ENCODE data around the gene ADISSP.

DNA sequence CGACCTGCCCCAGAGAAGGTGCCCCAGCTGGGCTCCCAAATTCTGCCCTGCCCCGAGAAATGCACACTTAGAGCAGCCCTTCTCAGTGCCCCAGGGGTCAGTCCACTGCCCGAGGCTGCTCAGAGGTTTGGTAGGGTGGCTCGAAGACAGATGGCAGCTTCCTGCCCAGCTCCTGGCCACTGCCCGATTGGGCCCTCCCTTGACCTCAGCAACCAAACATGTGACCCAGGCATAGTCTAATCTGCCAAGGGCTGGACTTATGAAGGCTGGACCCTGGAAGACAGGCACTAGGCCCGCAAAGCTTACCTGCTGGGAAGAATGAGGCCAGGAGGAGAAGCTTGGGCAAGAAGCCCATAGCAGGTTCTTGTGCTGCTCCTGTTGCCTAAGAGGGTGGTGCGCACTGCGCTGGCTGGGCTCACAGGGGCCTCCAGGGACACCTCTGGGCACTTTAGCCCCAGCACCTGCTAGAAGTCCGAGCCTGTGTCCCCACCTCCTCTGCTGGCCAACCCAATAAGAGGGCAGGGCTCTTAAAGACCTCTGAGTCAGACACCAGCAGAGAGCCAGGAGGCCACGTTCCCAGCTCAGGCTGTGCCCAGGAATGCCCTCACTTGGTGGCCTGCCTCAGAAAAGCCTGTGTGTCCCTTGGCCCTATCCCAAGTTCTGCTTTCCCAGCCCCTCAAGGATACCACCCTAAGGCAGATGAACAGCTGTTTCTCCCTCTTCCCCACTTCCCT lies 60.6 kb downstream of the ADISSP start:
- no peak for TF ChIP-seq PRMT3 (CRISPR knock-in tag; IDR thresholded peaks at IDR 0.05; ENCODE audit: borderline replicate concordance, low read depth)
- TF ChIP-seq, protein P1, sequence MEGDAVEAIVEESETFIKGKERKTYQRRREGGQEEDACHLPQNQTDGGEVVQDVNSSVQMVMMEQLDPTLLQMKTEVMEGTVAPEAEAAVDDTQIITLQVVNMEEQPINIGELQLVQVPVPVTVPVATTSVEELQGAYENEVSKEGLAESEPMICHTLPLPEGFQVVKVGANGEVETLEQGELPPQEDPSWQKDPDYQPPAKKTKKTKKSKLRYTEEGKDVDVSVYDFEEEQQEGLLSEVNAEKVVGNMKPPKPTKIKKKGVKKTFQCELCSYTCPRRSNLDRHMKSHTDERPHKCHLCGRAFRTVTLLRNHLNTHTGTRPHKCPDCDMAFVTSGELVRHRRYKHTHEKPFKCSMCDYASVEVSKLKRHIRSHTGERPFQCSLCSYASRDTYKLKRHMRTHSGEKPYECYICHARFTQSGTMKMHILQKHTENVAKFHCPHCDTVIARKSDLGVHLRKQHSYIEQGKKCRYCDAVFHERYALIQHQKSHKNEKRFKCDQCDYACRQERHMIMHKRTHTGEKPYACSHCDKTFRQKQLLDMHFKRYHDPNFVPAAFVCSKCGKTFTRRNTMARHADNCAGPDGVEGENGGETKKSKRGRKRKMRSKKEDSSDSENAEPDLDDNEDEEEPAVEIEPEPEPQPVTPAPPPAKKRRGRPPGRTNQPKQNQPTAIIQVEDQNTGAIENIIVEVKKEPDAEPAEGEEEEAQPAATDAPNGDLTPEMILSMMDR (CRISPR knock-in tag; IDR thresholded peaks at IDR 0.05) = no peak
- TF ChIP-seq JUND (CRISPR knock-in tag; IDR thresholded peaks at IDR 0.05) = no peak
- no peak for TF ChIP-seq NONO (IDR thresholded peaks at IDR 0.05)
- no peak for TF ChIP-seq NONO (CRISPR knock-in tag; conservative IDR thresholded peaks at IDR 0.05)
- TF ChIP-seq BCL3 (CRISPR knock-in tag; IDR thresholded peaks at IDR 0.05) = no peak
- TF ChIP-seq, protein P2, sequence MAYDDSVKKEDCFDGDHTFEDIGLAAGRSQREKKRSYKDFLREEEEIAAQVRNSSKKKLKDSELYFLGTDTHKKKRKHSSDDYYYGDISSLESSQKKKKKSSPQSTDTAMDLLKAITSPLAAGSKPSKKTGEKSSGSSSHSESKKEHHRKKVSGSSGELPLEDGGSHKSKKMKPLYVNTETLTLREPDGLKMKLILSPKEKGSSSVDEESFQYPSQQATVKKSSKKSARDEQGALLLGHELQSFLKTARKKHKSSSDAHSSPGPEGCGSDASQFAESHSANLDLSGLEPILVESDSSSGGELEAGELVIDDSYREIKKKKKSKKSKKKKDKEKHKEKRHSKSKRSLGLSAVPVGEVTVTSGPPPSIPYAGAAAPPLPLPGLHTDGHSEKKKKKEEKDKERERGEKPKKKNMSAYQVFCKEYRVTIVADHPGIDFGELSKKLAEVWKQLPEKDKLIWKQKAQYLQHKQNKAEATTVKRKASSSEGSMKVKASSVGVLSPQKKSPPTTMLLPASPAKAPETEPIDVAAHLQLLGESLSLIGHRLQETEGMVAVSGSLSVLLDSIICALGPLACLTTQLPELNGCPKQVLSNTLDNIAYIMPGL (CRISPR knock-in tag; IDR thresholded peaks at IDR 0.05; ENCODE audit: borderline replicate concordance in 1 of 2, low read depth in 1 of 2) = no peak
- no peak for TF ChIP-seq NCOA2 (CRISPR knock-in tag; IDR thresholded peaks at IDR 0.05)
- no peak for TF ChIP-seq EP300 (IDR thresholded peaks at IDR 0.05; ENCODE audit: low read depth in 2 of 2, low read length in 2 of 2)
- TF ChIP-seq EP300 (CRISPR knock-in tag; IDR thresholded peaks at IDR 0.05; ENCODE audit: borderline replicate concordance) = no peak
- TF ChIP-seq ZNF510 (CRISPR knock-in tag; IDR thresholded peaks at IDR 0.05; ENCODE audit: low read depth) = no peak

Data from HepG2 (cell line).